ENCODE measurements around the gene ITPKA.

DNA sequence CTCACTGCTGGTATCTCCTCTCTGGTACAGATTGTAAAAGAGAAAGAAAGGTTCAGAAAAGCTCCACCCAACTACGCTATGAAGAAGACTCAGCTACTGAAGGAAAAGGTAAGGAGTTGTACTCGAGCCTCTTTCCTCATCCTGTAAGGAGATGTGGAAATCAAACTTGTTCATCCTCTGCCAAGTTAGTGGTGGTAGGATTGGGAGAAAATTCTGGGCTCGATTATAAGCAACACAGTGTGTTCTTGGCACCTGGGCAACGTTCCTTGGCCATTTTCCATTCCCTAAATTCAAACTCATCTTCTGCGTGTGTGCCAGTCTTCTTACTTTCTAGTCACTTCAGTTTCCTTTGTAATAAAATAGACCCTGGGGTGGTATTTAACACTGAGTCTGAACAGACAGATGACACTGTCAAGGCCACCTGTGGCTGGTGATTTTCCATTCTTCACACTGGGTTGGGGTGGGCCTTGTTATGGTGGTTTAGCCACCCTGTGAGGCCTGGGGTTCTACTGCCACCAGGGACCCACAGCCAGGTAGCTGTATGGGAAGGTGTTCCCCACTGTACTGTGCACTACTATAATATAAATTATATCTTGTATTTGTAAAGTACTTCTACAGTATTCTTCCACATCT, 17.1 kb upstream of the ITPKA start:
- TF ChIP-seq, protein P1, sequence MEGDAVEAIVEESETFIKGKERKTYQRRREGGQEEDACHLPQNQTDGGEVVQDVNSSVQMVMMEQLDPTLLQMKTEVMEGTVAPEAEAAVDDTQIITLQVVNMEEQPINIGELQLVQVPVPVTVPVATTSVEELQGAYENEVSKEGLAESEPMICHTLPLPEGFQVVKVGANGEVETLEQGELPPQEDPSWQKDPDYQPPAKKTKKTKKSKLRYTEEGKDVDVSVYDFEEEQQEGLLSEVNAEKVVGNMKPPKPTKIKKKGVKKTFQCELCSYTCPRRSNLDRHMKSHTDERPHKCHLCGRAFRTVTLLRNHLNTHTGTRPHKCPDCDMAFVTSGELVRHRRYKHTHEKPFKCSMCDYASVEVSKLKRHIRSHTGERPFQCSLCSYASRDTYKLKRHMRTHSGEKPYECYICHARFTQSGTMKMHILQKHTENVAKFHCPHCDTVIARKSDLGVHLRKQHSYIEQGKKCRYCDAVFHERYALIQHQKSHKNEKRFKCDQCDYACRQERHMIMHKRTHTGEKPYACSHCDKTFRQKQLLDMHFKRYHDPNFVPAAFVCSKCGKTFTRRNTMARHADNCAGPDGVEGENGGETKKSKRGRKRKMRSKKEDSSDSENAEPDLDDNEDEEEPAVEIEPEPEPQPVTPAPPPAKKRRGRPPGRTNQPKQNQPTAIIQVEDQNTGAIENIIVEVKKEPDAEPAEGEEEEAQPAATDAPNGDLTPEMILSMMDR (optimal IDR thresholded peaks at IDR 0.05 in 1 of 3, IDR thresholded peaks at IDR 0.05 in 1 of 3, conservative IDR thresholded peaks at IDR 0.05 in 1 of 3; ENCODE audit: extremely low read depth in 1 of 3, insufficient read depth in 2 of 3, low read length in 3 of 3), result no peak
- no peak for TF ChIP-seq EZH2 (IDR thresholded peaks at IDR 0.05; ENCODE audit: low read length)

Measured in keratinocyte (primary cell).